SK-MEL-5 (cell line): ENCODE measurements around the gene BRINP2. TPM values are rescaled to one million over a fixed set of nuclear protein-coding genes. Genes with fewer than 3 reads are reported as not detected.

ENCODE experiments used
- DNase-seq: peaks from one replicate; pipeline ENCODE4 v3.0.0-alpha.2; 2016; ENCODE audit warnings: low read depth, low spot score
- in situ Hi-C: cut with HindIII; loops from 2 replicates; pipeline ENCODE4 v1.10.0; 2016; ENCODE audit warnings: low sequenced_read_pairs, high pct_unique_total_duplicates, low pct_unique_long_range_greater_than_20kb
- total RNA-seq: library from RNA; depleted of rRNA; stranded (reverse); fragments of >200 nt; shearing (Covaris generic); gene quantifications from 2 replicates; pipeline ENCODE4 v1.2.3, GENCODE V29; 2014

The BRINP2 gene
- total RNA-seq, 1 experiment from 2014 or later, result not detected

- in situ Hi-C loops, result no loop called here
- DNase-seq, result no peak
Measured at GRCh38 chr1:177206831-177207355, 36.1 kb downstream of the BRINP2 start.

DNA sequence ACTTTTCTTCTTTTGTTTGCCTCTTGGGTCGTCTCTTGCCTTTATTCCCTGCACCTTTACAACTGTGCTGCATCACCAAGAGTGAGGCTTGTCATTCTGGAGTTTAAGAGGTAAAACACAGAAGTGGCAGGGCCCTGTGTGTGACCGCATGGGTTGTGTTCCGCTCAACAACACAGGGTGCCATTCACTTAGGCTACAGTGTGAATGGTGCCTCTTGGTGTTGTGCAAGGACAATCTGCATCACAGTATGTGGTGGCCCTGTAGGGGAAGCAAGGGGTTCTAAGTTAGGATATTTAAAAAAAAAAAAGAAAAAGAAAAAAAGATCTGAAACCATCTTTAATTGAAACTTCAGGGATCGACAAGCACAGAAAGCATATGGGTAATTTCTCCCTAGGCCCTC lies 38.2 kb downstream of the BRINP2 start:
- no peak for DNase-seq
- in situ Hi-C loops, result no loop called here

- DNase-seq, result peak; percentile 53
- in situ Hi-C loops, result no loop called here
Measured at GRCh38 chr1:177209357-177209756, 38.6 kb downstream of the BRINP2 start.

- in situ Hi-C loops, result no loop called here
Measured at GRCh38 chr1:177210071-177210470, 39.3 kb downstream of the BRINP2 start.

DNA sequence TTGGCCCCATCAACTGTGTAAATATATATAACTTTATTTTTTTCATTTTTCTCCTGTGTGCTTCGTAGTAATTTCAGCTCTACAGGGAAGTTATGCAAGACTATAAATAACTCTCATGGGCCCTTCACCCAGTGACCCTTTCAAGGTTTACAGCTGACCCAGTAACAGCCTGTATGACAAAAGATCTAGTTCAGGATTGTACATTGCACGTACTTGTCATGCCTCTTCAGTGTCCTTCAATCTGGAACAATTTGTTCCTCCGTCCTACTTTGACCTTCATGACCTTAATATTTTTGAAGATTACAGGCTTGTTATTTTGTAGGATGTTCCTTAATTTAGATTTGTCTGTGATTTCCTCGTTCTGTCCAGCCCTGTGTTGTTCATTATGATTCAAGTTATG lies 40.5 kb downstream of the BRINP2 start:
- in situ Hi-C loops, result no loop called here
- no peak for DNase-seq

More at GRCh38 chr1:177210071-177210470, 39.3 kb downstream of the BRINP2 start:
- no peak for DNase-seq

- in situ Hi-C loops, result no loop called here
Measured at GRCh38 chr1:177216587-177217202, 45.9 kb downstream of the BRINP2 start.

GRCh38 chr1:177219554-177220458 lies 49.0 kb downstream of the BRINP2 start:
- no peak for DNase-seq
- in situ Hi-C loops, result no loop called here

More at GRCh38 chr1:177216587-177217202, 45.9 kb downstream of the BRINP2 start:
- no peak for DNase-seq

DNA sequence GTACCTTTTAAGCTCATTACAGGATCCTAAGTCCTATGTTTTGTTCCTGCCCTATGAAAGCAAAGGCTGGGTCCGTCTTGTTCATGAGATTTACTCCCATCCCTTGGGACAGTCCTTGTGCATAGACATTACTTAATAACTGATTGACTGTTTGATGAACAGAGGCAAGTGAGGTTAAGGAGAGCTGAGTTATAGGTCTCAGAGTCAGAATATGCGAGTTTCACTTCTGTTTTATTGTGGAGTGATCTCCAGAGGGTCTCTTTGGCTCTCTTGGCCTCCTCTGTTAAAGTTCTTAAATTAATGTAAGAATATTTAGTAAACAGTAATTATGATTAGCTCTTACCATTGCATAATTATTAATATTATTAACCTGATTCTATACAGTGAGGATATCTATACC lies 52.6 kb downstream of the BRINP2 start:
- in situ Hi-C loops, result no loop called here
- no peak for DNase-seq

GRCh38 chr1:177227978-177228692 lies 57.4 kb downstream of the BRINP2 start:
- DNase-seq, result peak; percentile 2
- in situ Hi-C loops, result no loop called here

DNA sequence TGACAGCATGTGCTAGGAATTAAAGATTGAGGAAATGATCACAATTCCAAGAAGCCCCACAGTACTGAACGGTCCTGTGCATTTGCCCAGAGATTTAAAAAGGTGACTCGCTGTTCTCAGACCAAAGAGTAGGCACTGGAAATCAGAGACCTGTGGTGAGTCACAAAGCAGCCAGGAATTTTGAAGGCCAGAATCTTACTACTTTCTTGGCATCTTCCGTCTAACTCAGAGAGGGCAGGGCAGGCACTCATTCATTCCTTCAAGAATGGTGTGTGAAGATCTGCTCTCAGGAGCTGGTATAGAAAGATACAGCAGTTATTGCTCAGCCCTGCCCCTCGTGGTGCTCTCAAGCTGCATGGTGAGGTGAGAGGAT lies 57.9 kb downstream of the BRINP2 start:
- peak; percentile 15 for DNase-seq
- in situ Hi-C loops, result no loop called here

DNA sequence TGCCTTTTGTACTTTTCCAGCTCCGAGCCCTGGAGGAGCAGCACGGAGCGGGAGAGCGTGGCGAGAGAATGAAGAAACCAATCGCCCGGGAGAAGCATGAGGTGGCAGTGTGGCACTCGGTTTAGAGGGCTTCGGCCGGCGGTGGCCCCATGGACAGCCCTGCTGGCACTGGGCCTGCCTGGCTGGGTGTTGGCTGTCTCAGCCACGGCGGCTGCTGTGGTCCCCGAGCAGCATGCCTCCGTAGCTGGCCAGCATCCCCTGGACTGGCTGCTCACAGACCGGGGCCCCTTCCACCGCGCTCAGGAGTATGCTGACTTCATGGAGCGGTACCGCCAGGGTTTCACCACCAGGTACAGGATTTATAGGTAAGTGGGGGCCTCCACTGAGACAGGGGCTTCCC lies 59.0 kb downstream of the BRINP2 start:
- in situ Hi-C loops, result no loop called here
- no peak for DNase-seq

DNA sequence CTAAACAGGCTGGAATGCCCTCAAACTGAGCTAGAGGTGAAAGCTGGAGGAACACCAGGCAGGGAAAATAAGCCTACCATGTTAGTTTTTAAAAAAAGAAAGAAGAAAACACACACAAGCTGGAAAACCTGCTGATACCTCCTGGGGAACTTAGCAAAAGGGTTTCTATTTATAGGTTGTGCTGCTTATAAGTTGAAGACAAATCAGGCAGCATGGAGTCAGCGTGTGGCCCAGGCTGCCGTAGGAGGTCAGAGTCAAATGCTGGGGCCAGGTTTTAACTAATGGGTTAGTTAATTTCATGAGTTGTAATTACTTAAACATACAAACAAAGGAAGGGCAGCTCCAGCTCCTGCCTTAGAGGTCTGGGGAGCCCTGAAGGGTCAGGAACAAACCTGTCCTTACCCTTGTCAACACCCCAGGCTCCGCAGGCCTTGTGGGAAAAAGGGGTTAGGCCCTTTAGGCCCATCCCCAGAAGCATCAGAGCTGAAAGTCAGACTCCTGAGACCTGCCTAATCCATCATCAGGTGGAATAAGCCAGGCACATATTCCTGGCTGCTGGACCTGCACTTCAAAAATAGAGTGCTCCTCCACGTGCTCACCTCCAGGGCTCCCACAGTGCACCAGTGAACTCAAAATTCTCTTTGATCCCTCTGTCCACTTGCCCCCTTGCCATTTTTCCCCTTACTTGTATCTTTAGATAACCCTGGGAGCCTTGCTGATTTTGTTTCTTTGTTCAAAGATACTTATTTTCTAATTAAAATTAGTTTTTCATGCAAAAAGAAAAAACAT lies 59.7 kb downstream of the BRINP2 start:
- in situ Hi-C loops, result no loop called here
- no peak for DNase-seq

DNA sequence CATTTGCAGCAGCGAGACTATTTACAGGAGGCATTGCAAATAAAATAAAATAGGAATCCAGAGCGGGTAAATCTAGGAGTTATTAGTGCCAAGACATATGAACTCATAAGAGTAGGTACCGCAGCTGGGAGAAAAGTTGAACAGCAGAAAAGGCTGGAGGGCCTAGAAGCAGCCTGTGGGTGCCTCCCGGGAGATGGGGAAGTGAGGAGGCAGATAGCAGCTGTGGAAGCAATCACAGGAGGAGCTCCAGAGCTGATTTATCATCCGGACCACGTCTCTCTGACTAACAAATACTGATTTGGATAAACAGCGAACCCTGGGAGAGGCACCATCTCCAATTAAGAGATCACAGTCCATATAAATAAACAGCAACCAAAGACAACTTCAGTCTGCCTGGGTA lies 64.6 kb downstream of the BRINP2 start:
- DNase-seq, result no peak
- in situ Hi-C loops, result no loop called here

- in situ Hi-C loops, result no loop called here
- DNase-seq, result no peak
Measured at GRCh38 chr1:177236962-177237361, 66.2 kb downstream of the BRINP2 start.

GRCh38 chr1:177238967-177239366 lies 68.2 kb downstream of the BRINP2 start:
- in situ Hi-C loops, result no loop called here
- DNase-seq, result no peak

DNA sequence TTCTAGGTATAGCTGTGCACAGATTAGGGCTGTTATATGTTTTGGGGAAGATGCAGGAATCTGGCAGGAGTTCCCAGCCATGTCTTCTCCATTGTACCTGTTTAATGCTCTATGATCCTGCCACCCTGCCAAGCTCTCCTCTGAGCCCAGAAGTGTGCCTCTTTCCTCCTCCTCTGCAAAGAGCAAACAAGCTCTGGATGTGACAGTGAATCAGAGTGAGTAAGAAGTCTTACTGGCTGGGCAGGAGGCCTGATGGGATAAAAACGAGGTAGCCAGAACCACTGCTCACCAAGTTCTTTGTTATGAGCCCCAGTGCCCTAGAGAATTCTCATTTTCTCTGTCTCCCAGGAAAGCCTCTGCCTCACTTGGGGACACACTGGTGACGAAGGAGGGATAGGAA lies 69.0 kb downstream of the BRINP2 start:
- in situ Hi-C loops, result no loop called here
- no peak for DNase-seq

- DNase-seq, result no peak
Measured at GRCh38 chr1:177243773-177244172, 73.0 kb downstream of the BRINP2 start.

More at GRCh38 chr1:177243773-177244172, 73.0 kb downstream of the BRINP2 start:
- in situ Hi-C loops, result no loop called here
